NCI-H1105 treated with DMSO at 0.1 percent for 48 hours (cell line): ENCODE data around the gene BRD7.

ENCODE experiments used
- DNase-seq: peaks from one replicate; lab custom pipeline; 2025; lab: John Stamatoyannopoulos, UW

BRD7 gene

DNA sequence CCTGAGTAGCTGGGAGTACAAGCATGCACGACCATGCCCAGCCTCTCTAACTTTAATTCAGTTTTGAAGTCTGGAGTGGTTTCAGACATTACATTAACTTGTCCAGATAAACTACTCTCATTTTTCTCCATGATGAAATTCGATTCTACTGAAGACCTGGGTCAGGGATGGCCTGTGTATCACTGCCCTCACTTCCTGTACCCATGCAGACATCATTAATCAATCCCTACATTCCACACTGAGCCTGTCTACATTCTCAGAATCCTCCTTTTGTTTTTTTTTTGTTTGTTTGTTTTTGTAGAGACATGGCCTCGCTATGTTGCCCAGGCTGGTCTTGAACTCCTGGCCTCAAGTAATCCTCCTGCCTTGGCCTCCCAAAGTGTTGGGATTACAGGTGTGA is 79.9 kb downstream of the BRD7 start:
- no peak for DNase-seq

GRCh38 chr16:50288026-50288425 is 80.8 kb downstream of the BRD7 start:
- DNase-seq: no peak

DNA sequence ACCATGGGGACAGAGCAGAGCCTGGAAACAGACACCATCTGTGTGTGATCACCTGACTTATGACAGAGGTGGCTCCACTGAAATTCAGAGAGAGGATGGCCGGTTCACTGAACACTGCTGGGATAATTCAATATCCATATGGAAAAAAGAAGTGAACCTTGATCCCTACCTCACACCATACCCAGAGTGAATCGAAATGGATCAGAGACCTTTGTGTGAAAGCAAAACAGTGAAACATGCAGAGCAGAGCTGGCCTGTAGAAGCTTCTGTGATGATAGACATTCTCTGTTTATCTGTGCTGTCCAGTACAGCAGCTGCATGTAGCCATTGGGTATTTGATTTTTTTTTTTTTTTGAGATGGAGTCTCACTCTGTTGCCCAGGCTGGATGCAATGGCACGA is 82.1 kb downstream of the BRD7 start:
- no peak for DNase-seq

DNA sequence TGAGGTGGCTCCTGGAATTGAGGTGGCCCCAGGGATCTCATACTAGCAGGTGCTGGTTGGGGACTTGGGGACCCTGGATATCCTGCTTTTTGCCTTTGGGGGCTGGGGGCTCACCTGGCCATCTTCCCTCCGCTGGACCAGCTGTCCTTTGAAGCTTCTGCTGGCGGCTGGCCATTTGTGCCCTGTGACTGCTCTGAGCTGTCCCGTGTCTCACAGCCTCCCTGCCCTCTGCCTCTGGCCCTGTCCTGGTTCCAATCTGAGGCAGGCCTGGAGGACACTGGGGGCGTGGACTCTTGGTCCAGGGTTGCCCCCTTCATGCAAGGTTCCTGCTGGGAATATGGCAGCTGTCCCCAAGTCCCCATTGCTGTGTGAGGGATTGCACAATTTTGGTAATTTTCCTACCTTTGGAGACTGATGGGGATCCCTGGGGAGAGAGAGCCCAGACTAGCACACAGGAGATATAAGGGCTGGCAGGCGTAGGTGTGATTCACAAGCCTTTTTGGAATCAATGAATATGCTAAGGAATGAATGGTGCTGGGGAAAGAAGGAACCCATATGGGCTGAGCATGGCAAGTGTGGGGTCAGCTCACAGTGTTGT is 83.3 kb downstream of the BRD7 start:
- no peak for DNase-seq

GRCh38 chr16:50284131-50284911 is 84.5 kb downstream of the BRD7 start:
- DNase-seq: no peak

GRCh38 chr16:50282955-50283631 is 85.7 kb downstream of the BRD7 start:
- DNase-seq: no peak

GRCh38 chr16:50282010-50282538 is 86.7 kb downstream of the BRD7 start:
- DNase-seq: no peak

DNA sequence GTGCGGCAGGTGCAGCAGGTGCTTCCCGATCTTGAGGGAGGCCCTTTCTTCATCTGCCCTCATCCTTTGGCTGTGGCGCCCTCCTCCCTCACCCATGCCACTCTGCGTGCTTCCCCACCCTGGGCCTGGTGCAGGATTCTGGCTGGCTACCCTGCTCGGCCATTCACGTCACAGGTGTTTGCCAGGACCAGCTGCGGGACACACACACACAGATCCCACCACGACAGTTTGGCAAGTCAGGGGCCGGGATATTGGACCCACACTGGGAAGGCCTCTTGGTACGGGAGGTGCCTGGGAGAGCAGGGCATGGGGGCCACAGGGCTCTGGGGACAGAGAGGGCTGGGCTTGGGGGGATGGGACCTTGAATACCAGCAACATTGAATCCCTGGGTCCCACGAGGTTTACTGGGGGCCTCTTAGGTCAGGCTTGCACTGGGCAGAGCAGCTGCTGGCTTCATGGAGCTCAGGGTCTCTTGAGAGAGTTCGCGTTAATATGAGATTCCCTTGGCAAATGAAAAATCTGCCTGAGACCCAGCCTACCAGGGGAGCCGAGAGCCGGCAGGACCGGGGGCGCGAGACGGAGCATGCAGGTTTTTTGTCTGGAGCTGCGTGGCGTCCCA is 87.3 kb downstream of the BRD7 start:
- peak; percentile 23 for DNase-seq

- DNase-seq: no peak
Measured at GRCh38 chr16:50280932-50281331, 87.9 kb downstream of the BRD7 start.

- no peak for DNase-seq
Measured at GRCh38 chr16:50279504-50279865, 89.3 kb downstream of the BRD7 start.

DNA sequence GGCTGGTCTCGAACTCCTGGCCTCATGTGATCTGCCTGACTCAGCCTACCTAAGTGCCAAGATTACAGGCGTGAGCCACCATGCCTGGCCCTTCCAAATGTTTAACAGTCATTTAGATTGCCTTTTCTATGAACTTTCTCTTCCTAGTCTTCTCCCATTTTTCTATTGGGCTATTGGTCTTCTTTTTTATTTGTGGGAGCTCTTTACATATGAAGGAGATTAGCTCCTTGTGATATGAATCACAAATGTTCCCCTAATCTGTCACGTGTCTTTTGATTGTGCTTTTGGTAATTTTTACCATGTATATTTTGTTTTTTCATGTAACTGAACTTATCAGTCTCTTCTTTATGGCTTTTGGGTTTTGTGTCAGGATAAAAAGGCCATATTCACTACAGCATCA is 90.5 kb downstream of the BRD7 start:
- no peak for DNase-seq

GRCh38 chr16:50276801-50277555 is 91.8 kb downstream of the BRD7 start:
- DNase-seq: no peak

GRCh38 chr16:50276326-50276640 is 92.5 kb downstream of the BRD7 start:
- DNase-seq: no peak

DNA sequence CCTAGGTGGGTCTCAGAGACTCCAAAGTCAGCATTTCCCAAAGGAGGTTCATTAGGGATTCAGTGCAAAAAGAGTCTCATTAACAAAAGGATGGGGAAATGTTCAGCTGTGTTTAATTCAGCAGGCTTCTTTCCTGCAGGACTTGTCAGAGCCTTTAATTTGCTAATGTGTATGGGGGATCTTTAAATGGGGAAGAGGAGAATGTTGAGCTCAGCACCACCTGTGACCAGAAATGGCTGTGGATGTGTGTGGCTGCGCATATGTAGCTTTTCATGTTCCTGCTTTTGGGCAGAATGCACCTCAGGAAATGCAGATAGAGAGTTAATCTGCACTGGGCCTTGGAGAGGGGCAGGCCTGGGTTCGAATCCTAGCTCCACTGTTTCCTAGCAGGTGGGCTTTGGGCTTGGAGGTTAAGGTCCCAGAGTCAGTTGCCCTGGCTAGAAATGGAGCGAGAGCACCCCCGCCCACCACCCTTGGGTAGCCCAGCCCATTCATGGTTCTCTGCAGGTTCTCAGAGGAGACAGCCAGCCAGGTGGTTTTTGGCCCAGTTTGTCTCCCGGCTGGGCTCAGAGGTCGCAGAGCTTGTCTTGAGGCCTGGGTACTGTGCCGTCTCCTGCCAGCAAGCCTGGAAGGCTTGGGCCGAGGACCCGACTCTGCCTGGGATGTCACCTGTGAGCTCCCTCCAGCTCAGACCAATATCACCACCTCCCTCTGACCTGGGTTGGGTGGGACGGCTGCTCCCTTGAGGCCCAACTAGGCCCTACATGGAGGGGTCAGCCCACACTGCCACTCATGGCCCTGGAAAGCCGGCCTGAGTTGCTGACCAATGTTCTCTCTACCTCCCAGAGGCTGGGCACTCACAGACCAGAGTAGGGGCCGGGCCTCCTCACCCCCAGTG is 93.1 kb downstream of the BRD7 start:
- DNase-seq: no peak

GRCh38 chr16:50275098-50275415 is 93.7 kb downstream of the BRD7 start:
- DNase-seq: no peak

DNA sequence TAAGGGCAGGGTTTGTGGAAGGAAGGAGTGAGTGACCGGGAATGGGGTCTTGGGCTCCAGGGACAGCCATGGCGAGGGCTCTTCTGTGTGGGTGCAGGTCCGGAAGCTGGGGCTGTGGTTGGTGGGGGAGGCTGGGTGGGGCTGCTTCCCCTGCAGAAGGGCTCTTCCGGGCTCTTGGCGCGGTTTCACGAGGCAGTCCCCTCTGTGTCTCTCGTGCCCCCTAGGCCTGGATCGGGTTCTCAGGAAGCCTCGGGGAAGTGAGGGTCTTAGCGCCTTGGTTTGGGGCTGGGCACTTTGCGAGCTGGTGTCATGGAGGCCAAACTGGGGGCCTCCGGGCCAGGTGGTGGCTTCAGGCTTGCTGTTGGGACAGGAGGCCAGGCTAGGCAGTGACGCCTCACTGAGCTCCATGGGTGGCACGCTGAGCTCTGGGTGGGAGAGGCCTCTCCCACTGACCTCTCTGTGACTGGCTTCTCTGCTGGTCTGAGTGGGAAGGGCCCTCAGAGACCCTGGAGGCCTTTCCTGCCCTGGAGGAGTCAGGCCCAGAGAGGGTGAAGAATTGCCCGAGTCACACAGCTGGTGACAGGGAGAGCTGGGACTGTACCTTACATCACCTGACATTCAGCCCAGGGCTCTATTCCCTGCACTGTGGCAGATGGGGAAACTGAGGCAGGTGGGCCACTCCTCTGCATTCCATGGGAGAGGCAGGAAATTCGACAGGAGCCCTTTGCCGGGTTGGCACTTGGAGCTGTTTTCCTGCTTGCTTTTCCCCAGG is 94.3 kb downstream of the BRD7 start:
- no peak for DNase-seq

DNA sequence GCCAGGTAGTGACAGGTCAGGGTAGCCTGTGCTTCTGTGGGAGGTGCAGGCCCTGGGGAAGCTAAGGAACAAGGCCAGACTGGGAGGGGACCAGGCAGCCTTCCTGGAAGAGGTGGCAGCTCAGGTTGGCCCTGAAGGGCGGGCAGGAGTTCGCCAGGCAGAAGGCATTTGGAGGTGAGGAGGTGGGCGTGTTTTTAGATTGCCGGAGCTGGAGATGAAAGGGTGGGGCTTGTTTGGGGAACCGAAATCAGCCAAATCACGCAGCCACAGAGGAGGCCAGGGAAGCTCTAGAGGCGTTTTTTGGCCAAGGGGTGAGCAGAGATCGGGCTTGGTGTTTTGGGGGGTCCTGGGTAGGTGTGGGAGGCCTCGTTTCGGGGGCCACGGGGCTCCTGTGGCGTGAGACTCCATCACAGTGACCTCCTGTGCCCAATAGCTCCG is 94.9 kb downstream of the BRD7 start:
- no peak for DNase-seq

GRCh38 chr16:50273382-50273690 is 95.5 kb downstream of the BRD7 start:
- DNase-seq: no peak

GRCh38 chr16:50272687-50273381 is 96.0 kb downstream of the BRD7 start:
- DNase-seq: no peak

GRCh38 chr16:50272111-50272571 is 96.6 kb downstream of the BRD7 start:
- no peak for DNase-seq
